NCI-H2081 (cell line): ENCODE results near the gene PNLDC1.
A peak's percentile ranks its signal among the peaks of the same experiment; 100 is the strongest.
"Not testable (repeated sequence)": the region's sequence is repeated elsewhere in the genome, so short reads cannot be mapped to it uniquely, and the experiment has no call there.

Experiments
- DNase-seq, 2 experiments: peaks; one replicate each; lab custom pipeline; 2025; lab: John Stamatoyannopoulos, UW

Gene PNLDC1

DNA sequence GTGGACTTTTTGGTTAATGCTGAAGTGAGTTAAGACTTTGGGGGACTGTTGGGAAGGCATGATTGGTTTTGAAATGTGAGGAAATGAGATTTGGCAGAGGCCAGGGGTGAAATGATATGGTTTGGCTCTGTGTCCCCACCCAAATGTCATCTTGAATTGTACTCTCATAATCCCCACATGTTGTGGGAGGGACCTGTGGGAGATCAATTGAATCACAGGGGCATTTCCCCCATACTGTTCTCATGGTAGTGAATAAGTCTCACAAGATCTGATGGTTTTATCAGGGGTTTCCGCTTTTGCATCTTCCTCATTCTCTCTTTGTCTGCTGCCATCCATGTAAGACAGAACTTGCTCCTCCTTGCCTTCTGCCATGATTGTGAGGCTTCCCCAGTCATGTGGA, 49.8 kb downstream of the PNLDC1 start:
- not testable (repeated sequence) for DNase-seq

GRCh38 chr6:159852877-159853276, 52.8 kb downstream of the PNLDC1 start:
- no peak for DNase-seq

GRCh38 chr6:159853754-159854153, 53.7 kb downstream of the PNLDC1 start:
- DNase-seq, result no peak

- DNase-seq, result no peak
These were observed 54.9 kb downstream of the PNLDC1 start for GRCh38 chr6:159854959-159855358.

GRCh38 chr6:159858259-159858658, 58.2 kb downstream of the PNLDC1 start:
- no peak for DNase-seq

DNA sequence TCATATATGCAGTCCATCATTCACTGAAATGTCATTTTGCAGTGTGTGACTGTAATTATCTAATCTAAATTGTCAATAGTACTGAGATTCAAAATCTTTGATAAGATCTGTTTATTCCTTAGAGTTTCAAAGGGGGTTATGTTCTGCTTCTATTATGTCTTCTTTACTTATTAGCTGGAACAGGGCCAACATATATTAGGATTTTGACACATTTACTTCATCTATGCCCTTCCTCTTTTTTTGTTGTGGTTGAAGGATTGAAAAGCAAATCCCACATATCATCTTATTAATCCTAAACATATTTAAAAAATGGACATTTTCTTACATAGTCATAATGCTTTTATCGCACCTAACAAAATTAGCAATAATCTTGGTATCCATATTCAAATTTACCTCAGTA, 60.4 kb downstream of the PNLDC1 start:
- no peak for DNase-seq

GRCh38 chr6:159862103-159862502, 62.0 kb downstream of the PNLDC1 start:
- DNase-seq, result no peak

- DNase-seq, result peak; percentile 27 to 43
These were observed 63.3 kb downstream of the PNLDC1 start for GRCh38 chr6:159863341-159863740.

DNA sequence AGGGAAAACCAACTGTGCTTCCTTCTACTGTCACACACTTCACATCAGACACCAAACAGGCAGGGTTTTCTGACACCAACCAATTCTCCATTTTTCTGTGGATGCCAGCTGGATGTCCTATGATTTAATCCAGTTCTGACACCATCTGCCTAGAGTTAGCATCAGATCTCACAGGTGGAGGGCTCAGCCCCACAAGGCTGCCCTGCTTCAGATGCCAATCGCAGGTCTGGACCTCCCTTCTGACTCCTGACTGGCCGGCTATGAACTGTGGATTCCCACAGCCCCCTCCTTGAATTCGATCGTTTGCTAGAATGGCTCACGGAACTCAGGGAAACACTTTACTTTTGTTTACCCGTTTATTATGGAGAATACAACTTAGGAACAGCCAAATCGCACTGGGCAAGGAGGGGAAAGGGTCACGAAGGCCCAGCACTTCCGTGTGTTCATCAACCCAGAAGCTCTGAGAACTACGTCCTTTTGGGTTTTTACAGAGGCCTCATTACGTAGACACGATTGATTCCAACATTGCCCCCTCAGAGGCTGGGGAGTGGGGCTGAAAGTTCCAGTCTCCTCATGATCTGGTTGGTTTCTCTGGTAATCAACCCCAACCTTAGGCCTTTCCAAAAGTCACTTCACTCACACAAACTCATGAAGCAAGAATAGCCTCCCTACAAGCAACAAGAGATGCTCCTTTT, 65.3 kb downstream of the PNLDC1 start:
- DNase-seq, result no peak

- DNase-seq, result no peak
These were observed 66.5 kb downstream of the PNLDC1 start for GRCh38 chr6:159866286-159867247.
